ENCODE data around the gene MMD2.

GRCh38 chr7:4911111-4911828, 47.7 kb downstream of the MMD2 start:
- TF ChIP-seq ZNF274 (IDR thresholded peaks at IDR 0.05; ENCODE audit: low read depth, low read length) (no peak), YY1 (IDR thresholded peaks at IDR 0.05; ENCODE audit: insufficient read depth, insufficient read length) (no peak)

Data from NT2/D1 (cell line).